Thyroid gland (tissue), 4 donors: Measurements from ENCODE around the gene DNASE1L3. TPM values are rescaled to one million over a fixed set of nuclear protein-coding genes. Genes with fewer than 3 reads are reported as not detected.

Experiments used
- DNase-seq, 2 donors: peaks; one replicate each; pipeline ENCODE4 v3.0.0-alpha.2; 2019
- H3K27ac ChIP-seq, 3 donors: fragments of 200-600 bp; sonication (generic); 1 replicate in 2 of 3; 2 replicates in 1 of 3; pipeline ENCODE4 v1.5.1; 2016 to 2019; ENCODE audit warnings: mild to moderate bottlenecking in 1 of 3, moderate library complexity in 1 of 3
- H3K27me3 ChIP-seq: fragments of 200-600 bp; sonication (generic); one replicate; pipeline ENCODE4 v1.5.1; 2019
- H3K36me3 ChIP-seq, 2 donors: fragments of 200-600 bp; sonication (generic); one replicate each; pipeline ENCODE4 v1.5.1; 2016 to 2019
- H3K4me1 ChIP-seq, 2 donors: fragments of 200-600 bp; sonication (generic); one replicate each; pipeline ENCODE4 v1.5.1; 2017 to 2019
- H3K4me3 ChIP-seq, 3 donors: fragments of 200-600 bp; sonication (generic); replicated peaks in 1 of 3; 1 replicate in 2 of 3; 2 replicates in 1 of 3; pipeline ENCODE4 v1.5.1; 2016; ENCODE audit warnings: mild to moderate bottlenecking in 1 of 3
- H3K9me3 ChIP-seq: fragments of 200-600 bp; sonication (generic); one replicate; pipeline ENCODE4 v1.5.1; 2017
- POLR2A ChIP-seq, 2 donors: fragments of 450-650 bp; IDR thresholded peaks; one replicate each; pipeline ENCODE4 v1.6.1; 2017; ENCODE audit warnings: antibody characterized with exemption in 2 of 2, mild to moderate bottlenecking in 2 of 2, moderate library complexity in 1 of 2
- WGBS, 2 donors: methylation state at CpG; one replicate each; pipeline ENCODE4 v1.1.5; 2017; 5-methylcytosine and 5-hydroxymethylcytosine counted together
- intact Hi-C: fragments of 100-400 bp; cut with DNase I; formaldehyde crosslinking; loops from one replicate; pipeline ENCODE4 v1.15.1; 2023
- total RNA-seq, 4 donors: library from RNA; depleted of rRNA; stranded (reverse); fragments of >200 nt; gene quantifications; one replicate each; pipeline ENCODE4 v1.2.3, GENCODE V29; 2016
- TF ChIP-seq, protein P1 (sequence below), 6 experiments: fragments of 200-600 bp in 3 of 6; fragments of 450-650 bp in 3 of 6; sonication (generic) in 3 of 6; IDR thresholded peaks; one replicate each; pipeline ENCODE4 v1.5.1; 2016 to 2019; ENCODE audit warnings: antibody characterized with exemption in 6 of 6, mild to moderate bottlenecking in 2 of 6, inconsistent platforms in 1 of 6, moderate library complexity in 1 of 6

The DNASE1L3 gene
- total RNA-seq, 4 donors from 2014 or later = 5.7 to 53.3 (median 14.1) TPM

DNA sequence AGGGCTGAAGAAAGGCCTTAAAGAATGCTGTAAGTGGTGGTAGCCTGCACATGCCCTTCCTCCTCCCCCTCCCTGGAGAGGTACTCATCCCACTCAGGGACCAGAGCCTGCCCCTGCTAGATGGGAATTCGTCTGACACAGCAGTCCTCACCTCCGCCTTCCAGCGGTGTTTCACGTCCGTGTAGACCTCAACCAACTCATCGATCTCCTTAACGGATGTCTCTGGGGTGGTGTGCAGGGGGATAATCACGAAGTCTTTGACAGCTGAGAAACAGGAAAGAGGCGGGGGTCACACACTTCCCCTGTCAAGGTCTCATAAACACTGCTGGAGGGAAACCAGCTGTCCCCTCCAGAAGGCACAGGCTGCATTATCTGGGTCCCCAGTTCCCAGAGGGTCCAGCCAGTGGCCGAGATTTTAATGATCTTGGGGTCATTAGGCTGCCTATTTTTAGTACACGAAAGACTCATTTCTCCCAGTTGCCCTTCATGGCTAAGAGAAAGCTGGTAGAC lies 9.9 kb downstream of the DNASE1L3 start:
- no peak for DNase-seq
- Histone ChIP-seq H3K27me3 (no peaks in the 10 kb centered on the region), H3K9me3 (no peaks in the 10 kb centered on the region), H3K4me1 (peaks cover 0 to 4% of the 10 kb centered on the region in 2 donors), H3K4me3 (no peak overlapping the region), H3K36me3 (no peaks in the 10 kb centered on the region), H3K27ac (peak overlapping the region in 2 of 3 donors; percentile 24 to 54)
- intact Hi-C loops = no loop called here
- 61 to 64% methylated on average over 10 to 11 of the region's 11 CpGs for WGBS, 2 donors
- TF ChIP-seq, protein P1, sequence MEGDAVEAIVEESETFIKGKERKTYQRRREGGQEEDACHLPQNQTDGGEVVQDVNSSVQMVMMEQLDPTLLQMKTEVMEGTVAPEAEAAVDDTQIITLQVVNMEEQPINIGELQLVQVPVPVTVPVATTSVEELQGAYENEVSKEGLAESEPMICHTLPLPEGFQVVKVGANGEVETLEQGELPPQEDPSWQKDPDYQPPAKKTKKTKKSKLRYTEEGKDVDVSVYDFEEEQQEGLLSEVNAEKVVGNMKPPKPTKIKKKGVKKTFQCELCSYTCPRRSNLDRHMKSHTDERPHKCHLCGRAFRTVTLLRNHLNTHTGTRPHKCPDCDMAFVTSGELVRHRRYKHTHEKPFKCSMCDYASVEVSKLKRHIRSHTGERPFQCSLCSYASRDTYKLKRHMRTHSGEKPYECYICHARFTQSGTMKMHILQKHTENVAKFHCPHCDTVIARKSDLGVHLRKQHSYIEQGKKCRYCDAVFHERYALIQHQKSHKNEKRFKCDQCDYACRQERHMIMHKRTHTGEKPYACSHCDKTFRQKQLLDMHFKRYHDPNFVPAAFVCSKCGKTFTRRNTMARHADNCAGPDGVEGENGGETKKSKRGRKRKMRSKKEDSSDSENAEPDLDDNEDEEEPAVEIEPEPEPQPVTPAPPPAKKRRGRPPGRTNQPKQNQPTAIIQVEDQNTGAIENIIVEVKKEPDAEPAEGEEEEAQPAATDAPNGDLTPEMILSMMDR (IDR thresholded peaks at IDR 0.05) = no peak
- no peak for TF ChIP-seq POLR2A (IDR thresholded peaks at IDR 0.05)

DNA sequence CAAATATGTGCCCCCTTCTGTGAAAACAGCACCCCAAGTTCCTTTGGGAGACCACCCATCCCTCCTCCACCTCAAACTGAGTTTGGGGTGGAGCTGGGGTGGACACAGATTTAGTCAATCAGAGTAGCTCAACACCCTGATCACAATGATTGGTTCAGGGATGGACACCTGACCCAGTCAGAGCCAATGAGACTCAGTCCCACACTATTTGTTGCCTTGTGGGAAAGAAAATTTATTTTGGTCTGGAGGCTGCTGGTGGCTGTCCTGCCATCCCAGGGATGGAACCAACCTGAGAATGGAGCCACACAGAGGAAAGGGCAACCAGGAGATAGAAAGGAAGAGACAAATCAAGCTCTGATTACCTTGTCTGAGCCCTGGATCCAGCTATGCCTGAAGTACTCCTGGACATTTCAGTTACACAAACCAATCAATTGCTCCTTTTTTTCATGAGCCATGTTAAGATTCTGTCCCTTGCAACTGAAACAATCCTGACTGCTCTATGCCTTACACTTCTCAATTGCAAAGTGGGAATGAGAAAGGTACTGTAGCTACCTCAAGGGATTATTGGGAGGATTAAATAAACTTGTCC lies 10.6 kb downstream of the DNASE1L3 start:
- intact Hi-C loops = no loop called here
- TF ChIP-seq, protein P1 (IDR thresholded peaks at IDR 0.05) = no peak
- TF ChIP-seq POLR2A (IDR thresholded peaks at IDR 0.05) = no peak
- Histone ChIP-seq H3K9me3 (no peaks in the 10 kb centered on the region), H3K27me3 (no peaks in the 10 kb centered on the region), H3K27ac (peak overlapping the region in 2 of 3 donors; percentile 10 to 54), H3K4me1 (peaks cover 0 to 4% of the 10 kb centered on the region in 2 donors), H3K4me3 (no peak overlapping the region), H3K36me3 (no peaks in the 10 kb centered on the region)
- DNase-seq = no peak

GRCh38 chr3:58198804-58199203 lies 12.0 kb downstream of the DNASE1L3 start:
- peak overlapping the region in 2 of 3 donors; percentile 42 to 73 for H3K27ac ChIP-seq
- no peaks in the 10 kb centered on the region for H3K36me3 ChIP-seq
- no peaks in the 10 kb centered on the region for H3K27me3 ChIP-seq
- H3K9me3 ChIP-seq = no peaks in the 10 kb centered on the region
- DNase-seq = no peak
- H3K4me1 ChIP-seq = peaks cover 0 to 4% of the 10 kb centered on the region in 2 donors
- intact Hi-C loops = no loop called here
- TF ChIP-seq, protein P1 (IDR thresholded peaks at IDR 0.05) = no peak
- no peak for TF ChIP-seq POLR2A (IDR thresholded peaks at IDR 0.05)
- no peak overlapping the region for H3K4me3 ChIP-seq

- no peak for TF ChIP-seq POLR2A (IDR thresholded peaks at IDR 0.05)
- no peaks in the 10 kb centered on the region for H3K36me3 ChIP-seq
- peak overlapping the region in 2 of 3 donors; percentile 42 to 65 for H3K27ac ChIP-seq
- intact Hi-C loops = no loop called here
- 83 to 85% methylated on average over 8 of the region's 8 CpGs for WGBS, 2 donors
- no peaks in the 10 kb centered on the region for H3K9me3 ChIP-seq
- H3K4me3 ChIP-seq = no peak overlapping the region
- H3K27me3 ChIP-seq = no peaks in the 10 kb centered on the region
- peaks cover 0 to 4% of the 10 kb centered on the region in 2 donors for H3K4me1 ChIP-seq
- DNase-seq = no peak
Observed at GRCh38 chr3:58198362-58198761, 12.4 kb downstream of the DNASE1L3 start.

GRCh38 chr3:58197588-58197987 lies 13.2 kb downstream of the DNASE1L3 start:
- H3K36me3 ChIP-seq = no peaks in the 10 kb centered on the region
- H3K4me3 ChIP-seq = no peak overlapping the region
- H3K27me3 ChIP-seq = no peaks in the 10 kb centered on the region
- peaks cover 0 to 4% of the 10 kb centered on the region in 2 donors for H3K4me1 ChIP-seq
- intact Hi-C loops = no loop called here
- no peak for TF ChIP-seq POLR2A (IDR thresholded peaks at IDR 0.05)
- no peaks in the 10 kb centered on the region for H3K9me3 ChIP-seq
- no peak for DNase-seq
- 94 to 95% methylated on average over 10 of the region's 10 CpGs for WGBS, 2 donors
- peak overlapping the region in 2 of 3 donors; percentile 42 to 65 for H3K27ac ChIP-seq

DNA sequence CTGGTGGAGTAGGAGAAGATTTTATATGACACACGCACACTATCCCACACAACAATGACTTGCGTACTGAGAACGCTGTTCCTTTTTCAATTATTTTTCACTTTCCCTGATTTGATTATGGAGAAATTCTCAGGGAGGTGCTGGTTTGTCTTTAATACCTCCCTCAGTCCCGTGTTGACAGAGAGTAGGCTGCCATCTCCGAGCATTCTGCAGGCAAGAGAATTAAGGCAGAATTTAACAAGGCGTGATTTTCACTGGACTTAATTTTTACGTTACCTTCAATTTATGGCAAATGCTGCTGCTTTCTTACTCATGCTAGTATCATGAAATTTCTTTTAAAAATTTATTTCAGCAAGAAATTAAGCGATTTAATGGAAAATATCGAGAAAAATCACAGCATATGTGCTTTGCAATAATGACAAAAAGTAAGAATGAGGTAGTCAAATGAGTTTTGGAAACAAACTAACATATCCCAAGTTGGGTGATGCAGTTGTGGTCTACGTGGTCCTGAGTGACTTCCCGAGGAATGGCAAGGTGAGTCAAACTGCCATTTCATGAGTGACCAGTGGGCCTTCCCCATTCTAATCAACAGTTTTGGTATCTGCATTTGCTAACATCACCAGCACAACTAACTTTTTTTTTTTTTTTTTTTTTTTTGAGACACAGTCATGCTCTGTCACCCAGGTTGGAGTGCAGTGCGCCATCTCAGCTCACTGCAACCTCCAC lies 16.9 kb downstream of the DNASE1L3 start:
- WGBS, 2 donors = 93 to 96% methylated on average over 12 of the region's 12 CpGs
- intact Hi-C loops = no loop called here
- Histone ChIP-seq H3K4me1 (peaks cover 0 to 10% of the 10 kb centered on the region in 2 donors), H3K27ac (no peak overlapping the region), H3K36me3 (no peaks in the 10 kb centered on the region), H3K9me3 (no peaks in the 10 kb centered on the region), H3K27me3 (no peaks in the 10 kb centered on the region), H3K4me3 (no peak overlapping the region)
- no peak for DNase-seq
- no peak for TF ChIP-seq POLR2A (IDR thresholded peaks at IDR 0.05)
- TF ChIP-seq, protein P1 (IDR thresholded peaks at IDR 0.05) = no peak
